Activated naive CD4-positive, alpha-beta T cell treated with Interleukin-2 at 50 U/mL for 16 hours (primary cell): ENCODE data around the gene CRYAB.
"Not testable (repeated sequence)": the region's sequence is repeated elsewhere in the genome, so short reads cannot be mapped to it uniquely, and the experiment has no call there.

Source experiments
- DNase-seq: peaks from one replicate; pipeline ENCODE4 v3.0.0-alpha.2; 2020

Gene CRYAB

DNA sequence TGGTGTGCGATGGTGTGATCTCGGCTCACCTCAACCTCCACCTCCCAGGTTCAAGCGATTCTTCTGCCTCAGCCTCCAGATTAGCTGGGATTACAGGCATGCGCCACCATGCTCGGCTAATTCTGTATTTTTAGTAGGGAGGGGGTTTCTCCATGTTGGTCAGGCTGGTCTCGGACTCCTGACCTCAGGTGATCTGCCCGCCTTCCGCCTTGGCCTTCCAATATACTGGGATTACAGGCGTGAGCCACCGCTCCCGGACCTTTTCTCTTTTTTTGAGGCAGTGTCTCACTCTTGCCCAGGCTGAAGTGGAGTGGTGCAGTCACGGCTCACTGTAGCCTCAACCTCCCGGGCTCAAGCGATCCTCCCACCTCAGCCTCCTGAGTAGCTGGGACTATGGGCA, 21.6 kb upstream of the CRYAB start:
- not testable (repeated sequence) for DNase-seq

DNA sequence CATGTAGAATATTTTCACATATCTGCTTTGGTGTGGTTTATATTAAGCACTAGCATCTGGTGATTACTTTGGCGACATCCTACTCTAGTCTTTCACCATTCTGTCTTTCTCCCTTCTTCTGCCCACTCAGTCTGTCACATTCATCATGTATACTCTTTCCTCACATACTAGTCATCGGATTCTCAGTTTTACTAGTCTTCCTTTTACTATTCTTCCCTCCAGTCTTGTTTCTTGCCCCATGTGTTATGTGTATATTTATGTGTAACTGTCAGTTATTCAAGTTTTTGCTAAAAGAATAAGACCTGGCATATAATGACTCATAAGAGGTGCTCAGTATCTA, 21.0 kb upstream of the CRYAB start:
- no peak for DNase-seq

DNA sequence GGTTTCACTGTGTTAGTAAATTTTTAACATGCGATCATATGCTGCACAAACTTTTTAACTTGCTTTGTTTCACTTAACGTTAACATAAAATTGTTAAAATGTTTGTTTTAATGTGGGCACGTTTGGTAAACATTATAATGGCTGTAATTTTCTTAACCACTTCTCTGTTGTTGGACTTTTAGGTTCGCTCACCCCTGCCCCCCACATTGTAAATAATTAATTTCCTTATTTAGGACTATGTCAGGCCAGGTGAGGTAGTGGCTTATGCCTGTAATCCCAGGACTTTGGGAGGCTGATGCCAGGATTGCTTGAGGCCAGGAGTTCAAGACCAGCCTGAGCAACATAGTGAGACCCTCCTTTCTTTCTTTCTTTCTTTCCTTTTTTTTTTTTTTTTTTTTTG, 18.9 kb upstream of the CRYAB start:
- no peak for DNase-seq

DNA sequence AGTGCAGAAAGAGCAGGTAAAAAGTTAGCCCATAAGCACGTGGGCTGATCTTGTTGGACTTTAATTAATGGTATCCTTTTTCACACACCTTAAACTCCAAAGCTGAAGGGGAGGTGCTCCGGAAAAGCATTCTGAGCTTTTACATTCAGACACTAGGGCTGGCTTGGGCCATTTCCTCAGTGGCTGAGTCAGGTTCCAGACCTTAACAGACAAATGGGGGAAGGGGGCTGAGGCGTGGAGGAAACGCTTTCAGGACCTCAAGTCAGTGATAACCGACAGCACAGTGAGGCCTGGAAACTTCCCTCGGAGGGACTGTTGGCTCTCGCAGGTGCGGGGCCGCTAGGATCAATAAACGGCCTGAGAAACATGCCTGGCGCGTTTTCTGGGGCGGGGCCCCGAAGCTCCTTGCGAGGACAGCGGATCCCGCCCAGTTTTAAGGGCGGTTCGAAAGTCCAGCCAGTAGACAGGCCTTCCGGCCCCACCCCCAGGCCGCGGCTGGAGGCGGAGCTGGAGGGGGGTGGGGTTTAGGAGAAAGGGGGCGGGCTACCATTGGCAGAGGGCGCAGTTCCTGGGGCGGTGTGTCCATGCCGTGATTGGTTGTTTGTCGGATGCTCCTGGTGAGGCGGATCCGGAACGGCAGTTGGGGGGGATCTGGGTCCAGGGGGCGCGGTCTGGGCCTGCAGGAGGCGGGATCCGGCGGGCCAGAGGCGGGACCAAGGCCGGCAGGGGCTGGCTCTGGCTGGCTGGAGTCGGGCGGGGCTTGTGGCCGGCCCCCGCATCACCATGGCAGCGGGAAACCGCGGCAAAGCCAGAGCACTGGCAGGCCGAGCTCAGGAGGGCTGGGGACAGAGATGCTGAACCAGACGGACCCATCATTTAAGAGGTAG, 15.2 kb upstream of the CRYAB start:
- DNase-seq = peak; percentile 97

DNA sequence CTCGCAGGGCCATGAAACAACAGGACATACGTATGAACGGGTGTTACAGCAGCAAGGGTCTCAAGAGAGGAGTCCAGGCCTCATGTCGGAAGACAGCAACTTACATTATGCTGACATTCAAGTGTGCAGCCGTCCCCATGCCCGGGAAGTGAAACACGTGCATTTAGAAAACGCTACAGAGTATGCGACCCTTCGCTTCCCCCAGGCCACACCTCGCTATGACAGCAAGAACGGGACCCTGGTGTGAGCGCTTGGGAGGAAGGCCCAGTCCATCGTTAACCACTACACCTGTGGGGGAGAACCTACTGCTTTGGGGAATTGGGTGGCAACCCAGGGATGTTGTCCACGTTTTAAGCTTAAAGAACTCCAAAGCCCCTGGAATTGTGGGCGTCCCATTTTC, 14.4 kb upstream of the CRYAB start:
- no peak for DNase-seq

DNA sequence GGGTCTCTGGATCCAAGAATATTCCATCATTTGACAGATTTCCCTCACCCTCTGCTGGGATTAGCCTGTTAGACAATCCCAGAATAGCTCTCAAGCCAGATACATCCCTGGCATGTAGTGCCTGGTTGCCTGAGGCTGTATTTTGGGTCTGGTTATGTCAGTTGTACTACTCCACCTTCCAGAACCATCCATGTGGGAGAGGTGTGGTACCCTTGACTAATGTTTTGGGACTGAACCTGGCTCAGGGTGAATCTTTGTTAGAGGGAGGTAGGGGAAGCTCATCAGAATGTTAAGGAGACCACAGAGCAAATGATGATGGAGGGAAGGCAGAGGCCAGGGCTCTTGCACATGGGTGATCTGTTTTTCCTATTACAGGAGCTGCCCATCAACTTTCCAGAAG, 12.4 kb upstream of the CRYAB start:
- no peak for DNase-seq

DNA sequence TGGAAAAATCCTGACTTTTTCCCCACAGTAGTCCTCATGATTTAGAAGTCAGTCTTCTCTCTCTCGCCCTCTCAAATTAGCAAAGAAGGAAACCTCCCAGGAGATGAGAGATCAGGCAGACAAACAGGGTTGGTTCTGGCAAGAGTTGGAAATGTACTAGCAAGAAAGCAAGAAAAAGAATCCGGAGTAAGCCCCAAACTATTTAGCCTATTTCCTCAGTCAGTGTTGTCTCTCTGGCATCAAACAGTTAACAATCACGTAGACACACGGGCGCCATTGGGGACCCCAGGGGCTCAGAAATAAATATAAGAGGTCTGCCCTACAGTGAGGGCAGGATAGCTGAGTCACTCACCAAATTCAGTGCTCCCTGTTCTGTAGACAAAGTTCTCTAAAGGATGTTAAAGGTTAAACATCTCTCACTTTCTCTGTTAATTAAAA, 11.8 kb upstream of the CRYAB start:
- no peak for DNase-seq

DNA sequence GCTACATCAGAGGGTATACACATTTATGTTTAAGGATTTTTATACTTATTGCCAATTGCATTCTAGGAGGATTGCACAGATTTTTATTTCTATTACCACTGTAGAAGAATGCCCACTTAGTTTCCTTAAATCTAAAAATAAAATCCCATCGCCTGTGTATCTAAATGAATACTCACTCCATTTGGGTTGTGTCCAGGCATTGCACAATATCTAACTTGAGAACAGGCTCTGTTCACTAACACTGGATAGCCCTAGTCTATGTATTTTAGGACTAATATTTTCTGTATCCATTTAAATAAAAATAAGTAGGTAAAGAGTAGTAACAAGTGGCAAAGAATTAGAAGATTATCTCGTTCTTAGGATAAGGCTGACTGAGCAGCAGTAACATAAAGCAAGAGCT, 11.2 kb upstream of the CRYAB start:
- no peak for DNase-seq

DNA sequence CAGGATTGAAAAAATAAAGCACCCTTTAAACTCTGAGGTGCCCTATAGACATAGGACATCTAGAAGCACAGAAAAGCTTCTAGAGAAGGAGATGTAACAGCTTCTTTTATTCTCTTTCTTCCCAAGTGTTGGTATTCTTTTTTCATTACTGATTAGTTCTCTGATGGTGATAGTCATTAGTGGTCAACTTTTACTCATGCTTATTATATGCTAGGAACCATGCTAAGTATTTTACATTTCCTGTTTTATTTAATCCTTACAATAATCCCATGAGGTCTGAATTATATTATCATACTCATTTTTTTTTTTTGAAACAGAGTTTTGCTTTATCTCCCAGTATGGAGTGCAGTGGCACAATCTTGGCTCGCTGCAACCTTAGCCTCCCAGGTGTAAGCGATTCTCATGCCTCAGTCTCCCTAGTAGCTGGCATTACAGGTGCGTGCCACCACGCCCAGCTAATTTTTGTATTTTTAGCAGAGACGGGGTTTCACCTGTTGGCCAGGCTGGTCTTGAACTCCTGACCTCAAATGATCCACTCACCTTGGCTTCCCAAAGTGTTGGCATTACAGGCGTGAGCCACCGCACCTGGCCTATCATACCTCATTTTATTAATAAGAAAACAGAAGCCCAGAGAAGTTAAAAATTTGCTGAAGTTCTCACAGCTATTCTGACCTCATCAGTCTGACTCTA, 10.1 kb upstream of the CRYAB start:
- no peak for DNase-seq

DNA sequence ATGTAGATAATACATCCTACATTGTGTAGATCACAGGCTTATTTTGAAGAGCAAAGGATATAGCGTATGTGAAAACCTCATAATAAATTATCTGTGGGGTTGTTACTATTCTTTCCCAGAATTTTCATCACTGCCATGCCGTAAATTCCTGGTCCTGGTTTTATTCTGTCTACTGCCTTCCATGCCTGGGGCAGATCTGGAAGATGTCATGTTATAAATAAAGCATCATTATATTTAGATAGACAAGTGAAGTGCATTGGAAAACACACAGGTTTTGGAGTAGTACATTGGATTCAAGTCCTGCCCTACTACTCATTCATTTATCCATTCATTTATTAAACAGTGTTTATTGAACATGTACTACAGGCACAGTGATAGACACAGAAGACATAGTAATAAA, 9.3 kb upstream of the CRYAB start:
- DNase-seq = no peak

DNA sequence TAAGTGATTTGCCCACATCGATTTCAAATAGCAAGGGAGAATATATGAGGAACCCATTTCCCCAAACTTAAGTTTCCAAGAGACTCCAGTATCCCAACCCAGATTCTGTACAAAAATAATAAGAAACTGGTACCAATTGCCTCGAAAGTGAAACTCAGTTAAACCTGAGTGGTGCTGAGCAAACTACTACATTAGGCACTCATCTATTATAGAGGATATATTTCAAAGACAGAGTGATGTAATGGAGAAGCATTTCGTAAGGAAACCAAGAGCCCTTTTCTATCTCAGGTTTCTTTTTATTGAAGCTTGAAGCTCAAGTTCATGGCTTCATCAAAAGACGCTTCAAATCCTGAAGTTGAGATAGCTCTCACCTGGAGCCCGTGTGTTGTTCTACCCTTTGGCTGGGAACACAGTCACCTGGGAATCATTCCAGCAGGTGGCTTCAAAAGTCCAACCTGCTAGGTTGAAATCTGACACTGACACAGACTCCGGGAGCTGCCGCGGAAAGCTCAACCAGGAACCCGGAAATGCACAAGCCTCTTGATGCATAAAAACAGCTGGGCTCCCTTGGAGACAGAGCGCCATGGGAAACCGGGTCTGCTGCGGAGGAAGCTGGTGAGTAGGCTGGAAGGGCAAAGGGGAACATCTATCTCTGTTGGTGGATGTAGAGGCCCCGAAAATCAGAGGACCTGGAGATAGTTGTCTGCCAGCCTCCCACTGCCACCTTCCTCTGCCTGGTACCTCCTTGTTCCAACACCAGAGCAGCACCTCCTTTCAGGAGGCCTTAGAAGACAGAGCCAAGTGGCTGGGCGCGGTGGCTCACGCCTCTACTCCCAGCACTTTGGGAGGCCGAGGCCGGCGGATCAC, 7.1 kb upstream of the CRYAB start, which contains the start of gene C11orf52:
Gene C11orf52, plus strand, starts transcription at position 524 of the 867 bp plus-strand sequence. Its CDS starts 60 bp downstream, at position 584.
- DNase-seq = no peak

DNA sequence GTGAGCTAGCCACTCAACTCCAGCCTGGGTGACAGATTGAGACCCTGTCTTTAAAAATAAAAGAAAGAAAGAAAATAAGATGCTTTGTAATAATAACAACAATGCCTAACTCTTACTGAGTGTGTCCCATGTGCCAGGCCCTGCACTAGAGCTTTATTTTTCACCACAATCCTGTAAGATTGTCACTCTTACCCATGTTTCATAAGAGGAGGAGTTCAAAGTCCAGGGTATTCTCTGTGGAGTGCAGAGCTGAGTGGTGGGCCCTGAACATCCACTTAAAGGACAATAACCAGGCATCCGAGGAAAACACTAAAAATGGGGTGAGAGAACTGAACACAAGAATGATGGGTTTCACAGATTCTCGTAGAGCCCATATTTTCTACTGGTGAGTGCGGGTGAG, 6.2 kb upstream of the CRYAB start:
- DNase-seq = no peak

DNA sequence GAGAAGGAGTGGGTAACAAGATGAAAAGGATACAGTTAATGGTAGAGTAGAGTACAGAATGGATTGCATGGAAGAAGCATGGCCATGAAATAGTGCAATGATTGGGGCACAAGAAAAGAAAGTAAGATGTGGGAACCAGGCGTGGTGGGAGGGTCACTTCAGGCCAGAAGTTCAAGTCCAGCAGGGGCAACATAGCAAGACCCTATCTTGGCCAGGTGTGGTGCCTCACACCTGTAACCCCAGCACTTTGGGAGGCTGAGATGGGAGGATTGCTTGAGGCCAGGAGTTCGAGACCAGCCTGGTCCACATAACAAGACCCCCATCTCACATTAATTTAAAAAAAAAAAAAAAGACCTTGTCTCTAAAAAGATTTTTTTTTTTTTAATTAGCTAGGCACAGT, 5.7 kb upstream of the CRYAB start:
- DNase-seq = no peak

DNA sequence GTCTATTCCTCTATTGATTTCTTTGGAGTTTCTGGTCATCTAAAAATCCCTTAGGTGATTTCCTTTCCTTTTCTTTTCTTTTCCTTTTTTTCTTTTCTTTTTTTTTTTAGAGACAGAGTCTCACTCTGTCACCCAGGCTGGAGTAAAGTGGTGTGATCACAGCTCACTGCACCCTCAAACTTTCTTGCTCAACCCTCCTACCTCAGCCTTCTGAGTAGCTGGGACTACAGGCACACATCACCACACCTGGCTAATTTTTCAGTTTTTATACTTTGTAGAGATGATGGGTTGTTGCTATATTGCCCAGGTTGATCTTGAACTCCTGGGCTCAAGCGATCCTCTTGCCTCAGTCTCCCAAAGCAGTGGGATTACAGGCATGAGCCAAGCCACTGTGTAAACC, 5.2 kb upstream of the CRYAB start:
- DNase-seq = no peak

DNA sequence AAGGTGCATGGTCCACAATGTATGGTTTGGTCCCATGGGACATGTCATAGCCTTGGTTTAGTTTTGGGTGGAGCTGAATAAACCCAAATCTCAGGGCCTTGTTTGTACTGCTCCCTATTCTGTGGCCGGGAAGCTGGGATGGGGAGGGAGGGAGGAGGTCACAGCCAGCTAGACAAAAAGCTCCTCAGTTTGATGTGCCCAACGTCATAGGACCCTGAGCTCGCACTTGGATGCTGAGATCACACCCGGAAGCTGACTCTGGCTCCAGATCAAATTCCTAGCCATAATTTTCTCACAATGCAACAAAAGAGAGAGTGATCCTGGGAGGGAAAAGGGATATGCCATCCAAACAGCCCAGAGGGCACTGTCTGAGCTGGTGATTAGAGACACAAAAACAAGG, 2.4 kb upstream of the CRYAB start:
- DNase-seq = no peak

DNA sequence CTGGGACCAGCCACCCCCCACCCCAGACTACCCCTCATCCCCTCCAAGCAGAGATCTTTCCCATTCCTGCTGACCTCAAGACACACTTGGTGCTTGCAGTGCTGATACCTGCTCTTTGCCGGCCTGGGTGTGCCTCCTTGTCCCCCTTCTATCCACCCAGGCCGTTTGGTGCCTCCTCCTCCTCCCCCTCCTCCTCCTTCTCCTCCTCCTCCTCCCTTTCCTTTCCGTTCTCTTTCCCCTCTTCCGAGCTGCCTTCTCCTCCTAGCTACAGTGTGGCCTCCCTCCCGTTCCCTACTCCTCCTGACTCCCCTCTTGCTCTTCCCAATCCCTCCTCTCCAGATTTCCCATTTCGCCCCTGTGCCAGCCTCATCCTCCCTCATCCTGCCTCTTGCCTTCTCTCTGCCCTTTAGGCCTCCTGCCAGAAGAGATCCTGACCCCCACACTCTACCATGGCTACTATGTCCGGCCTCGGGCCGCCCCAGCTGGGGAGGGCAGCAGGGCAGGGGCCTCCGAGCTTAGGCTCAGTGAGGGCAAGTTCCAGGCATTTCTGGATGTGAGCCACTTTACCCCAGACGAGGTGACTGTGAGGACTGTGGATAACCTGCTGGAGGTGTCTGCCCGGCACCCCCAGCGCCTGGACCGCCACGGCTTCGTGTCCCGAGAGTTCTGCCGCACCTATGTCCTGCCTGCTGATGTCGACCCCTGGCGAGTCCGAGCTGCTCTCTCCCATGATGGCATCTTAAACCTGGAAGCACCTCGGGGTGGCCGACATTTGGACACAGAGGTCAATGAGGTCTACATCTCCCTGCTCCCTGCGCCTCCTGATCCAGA, 1.7 kb upstream of the CRYAB start:
- no peak for DNase-seq

DNA sequence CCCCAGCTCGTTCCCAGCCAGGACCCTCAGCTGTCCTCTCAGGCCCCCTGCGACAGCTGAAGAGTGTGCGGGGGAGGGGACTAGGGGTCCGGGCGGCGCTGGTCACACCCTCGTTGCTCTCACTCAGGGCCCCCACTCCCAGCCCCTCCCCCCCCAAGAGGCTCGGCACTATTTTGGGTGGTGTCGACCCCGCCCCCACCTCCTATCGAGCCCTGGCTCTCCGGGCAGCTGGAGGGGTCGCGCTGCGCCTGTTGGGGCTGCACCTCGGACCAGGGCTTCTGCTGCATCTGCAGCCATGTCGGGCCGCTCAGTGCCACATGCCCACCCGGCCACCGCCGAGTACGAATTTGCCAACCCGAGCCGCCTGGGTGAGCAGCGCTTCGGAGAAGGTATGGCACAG, 965 bp upstream of the CRYAB start, which contains the start of gene HSPB2:
Gene HSPB2, plus strand, starts transcription at position 200 of the 400 bp plus-strand sequence. Its CDS starts 96 bp downstream, at position 296.
- DNase-seq = no peak

DNA sequence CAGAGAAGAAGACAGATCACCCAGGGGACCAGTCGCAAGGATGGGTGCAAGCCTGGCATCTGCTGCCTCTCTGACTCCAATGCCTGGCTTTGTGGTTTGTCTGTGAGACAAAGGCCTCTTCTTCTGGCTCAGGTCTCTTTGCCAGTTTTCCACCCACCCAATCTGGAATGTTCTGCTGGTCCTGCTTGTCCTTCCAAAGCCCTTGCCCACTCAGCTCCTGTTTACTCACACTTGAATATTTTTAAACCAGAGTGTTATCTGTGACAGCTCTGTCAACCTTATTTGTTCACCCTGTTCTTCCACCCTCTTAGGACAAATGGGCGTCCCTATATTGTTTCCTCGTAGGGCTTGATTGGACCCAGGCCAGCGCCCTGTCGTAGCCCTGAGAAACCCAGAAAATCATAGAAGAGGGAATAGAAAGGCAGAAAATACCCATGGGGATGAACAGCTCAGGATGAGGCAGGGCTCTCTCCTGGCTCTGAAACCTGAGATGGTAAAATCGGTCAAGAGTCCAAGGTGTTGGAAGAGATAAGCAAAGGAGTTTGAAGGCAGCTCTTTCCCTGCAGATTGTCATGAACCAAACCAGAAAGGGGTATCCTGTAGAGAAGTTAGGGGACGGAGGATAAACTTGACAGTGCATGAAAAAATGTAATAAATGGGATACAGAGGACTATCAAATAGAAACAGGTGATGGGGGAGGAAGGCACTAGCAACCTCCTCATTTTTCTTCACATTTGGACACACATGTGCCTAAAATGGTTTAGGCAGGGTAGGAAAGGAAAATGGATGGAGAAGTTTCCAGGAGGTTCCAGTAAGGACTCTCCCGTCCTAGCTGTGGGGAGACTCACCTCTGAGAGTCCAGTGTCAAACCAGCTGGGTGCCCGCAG, 651 bp downstream of the CRYAB start:
- DNase-seq = no peak

DNA sequence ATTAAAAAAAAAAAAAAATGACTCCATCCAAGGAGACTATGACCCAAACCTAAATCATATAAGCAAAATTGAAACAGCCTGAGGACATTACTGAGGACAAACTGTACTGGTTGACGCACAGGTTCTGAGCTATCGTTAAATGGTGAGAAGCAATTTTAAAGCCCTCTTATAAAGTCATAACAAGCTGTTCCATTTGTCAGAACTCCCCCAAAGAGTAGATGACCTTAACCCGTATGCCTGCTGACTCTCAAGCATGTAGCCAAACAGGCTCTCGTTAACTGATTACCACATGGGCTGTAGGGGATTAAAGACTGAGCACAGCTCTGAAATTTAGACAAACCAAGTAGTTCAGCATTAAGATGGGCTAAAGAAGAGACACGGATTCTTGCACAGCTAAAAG, 2.2 kb downstream of the CRYAB start:
- no peak for DNase-seq

DNA sequence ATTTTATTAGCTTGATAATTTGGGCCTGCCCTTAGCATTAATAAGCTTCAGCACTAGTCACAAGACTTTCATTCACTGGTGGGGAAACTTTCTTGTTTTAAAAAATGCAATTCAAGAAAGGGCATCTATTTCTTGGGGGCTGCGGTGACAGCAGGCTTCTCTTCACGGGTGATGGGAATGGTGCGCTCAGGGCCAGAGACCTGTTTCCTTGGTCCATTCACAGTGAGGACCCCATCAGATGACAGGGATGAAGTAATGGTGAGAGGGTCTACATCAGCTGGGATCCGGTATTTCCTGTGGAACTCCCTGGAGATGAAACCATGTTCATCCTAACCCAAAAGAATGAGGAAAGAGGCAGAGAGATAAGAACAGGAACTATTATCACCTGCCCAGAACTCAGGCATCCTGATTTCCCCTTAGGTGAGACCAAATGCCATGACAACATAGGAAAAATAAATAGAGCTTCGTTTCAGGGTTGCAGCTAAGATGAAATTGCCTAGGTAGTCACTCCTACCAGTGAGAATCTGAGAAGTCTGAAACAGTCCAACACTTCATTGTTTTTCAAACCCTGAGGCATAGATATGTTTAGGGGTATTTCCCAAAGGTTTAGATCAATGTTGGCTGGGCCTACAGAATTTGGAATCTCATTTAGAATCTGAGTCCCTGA, 2.8 kb downstream of the CRYAB start:
- DNase-seq = no peak

DNA sequence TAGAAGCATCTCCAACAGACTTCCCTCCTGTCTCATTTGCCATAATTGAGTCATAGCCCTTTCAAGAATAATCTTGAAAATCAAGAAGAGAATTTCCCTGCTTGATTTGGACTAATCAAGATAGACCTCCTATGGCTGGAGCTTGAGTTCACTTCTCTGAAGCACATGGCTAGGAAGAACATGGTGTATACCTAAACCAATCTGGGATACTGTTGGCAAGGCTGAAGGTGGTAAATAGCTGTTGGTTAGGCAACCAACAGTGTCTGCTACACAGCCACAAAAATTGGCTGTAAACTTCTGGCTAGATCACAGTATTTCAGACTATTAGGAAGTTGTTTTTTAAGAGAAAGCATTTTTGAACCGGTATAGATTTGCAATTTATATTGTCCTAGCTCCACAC, 4.9 kb downstream of the CRYAB start:
- DNase-seq = no peak
